Measurements from ENCODE around the gene FAAP100.

FAAP100 gene

DNA sequence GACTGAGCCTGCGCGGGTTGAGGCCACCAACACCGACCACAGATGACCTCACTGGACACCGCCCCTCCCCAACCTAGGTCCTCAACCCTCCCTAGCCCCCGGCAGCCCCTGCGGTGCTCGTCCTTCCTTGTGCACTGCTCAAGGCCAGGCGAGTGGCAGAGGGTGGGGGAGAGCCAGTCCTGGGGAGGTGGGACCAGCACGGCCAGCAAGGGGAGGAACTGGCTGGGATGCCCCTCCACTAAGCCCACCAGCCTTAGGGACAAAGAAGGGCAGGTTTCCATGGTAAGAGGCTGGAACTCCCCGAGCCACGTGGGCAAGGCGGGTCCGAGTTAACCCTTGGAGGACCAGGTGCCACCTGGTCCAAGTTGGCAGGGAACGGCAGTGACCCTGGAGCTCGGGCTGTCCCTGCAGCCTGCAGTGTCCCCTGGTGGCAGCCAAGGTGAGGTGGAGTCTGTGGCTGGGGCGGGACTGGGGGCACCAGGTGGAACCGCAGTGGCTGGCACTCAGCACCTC lies 14.8 kb downstream of the FAAP100 start:
- no peak for DNase-seq (ENCODE audit: extremely low read depth, low read depth)
- TF ChIP-seq, protein P1, sequence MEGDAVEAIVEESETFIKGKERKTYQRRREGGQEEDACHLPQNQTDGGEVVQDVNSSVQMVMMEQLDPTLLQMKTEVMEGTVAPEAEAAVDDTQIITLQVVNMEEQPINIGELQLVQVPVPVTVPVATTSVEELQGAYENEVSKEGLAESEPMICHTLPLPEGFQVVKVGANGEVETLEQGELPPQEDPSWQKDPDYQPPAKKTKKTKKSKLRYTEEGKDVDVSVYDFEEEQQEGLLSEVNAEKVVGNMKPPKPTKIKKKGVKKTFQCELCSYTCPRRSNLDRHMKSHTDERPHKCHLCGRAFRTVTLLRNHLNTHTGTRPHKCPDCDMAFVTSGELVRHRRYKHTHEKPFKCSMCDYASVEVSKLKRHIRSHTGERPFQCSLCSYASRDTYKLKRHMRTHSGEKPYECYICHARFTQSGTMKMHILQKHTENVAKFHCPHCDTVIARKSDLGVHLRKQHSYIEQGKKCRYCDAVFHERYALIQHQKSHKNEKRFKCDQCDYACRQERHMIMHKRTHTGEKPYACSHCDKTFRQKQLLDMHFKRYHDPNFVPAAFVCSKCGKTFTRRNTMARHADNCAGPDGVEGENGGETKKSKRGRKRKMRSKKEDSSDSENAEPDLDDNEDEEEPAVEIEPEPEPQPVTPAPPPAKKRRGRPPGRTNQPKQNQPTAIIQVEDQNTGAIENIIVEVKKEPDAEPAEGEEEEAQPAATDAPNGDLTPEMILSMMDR (IDR thresholded peaks at IDR 0.05; ENCODE audit: low read depth, low read length) = peak; percentile 52

- DNase-seq (ENCODE audit: extremely low read depth, low read depth) = no peak
- TF ChIP-seq, protein P1 (IDR thresholded peaks at IDR 0.05; ENCODE audit: low read depth, low read length) = no peak
Observed at GRCh38 chr17:81536299-81537290, 15.6 kb downstream of the FAAP100 start.

DNA sequence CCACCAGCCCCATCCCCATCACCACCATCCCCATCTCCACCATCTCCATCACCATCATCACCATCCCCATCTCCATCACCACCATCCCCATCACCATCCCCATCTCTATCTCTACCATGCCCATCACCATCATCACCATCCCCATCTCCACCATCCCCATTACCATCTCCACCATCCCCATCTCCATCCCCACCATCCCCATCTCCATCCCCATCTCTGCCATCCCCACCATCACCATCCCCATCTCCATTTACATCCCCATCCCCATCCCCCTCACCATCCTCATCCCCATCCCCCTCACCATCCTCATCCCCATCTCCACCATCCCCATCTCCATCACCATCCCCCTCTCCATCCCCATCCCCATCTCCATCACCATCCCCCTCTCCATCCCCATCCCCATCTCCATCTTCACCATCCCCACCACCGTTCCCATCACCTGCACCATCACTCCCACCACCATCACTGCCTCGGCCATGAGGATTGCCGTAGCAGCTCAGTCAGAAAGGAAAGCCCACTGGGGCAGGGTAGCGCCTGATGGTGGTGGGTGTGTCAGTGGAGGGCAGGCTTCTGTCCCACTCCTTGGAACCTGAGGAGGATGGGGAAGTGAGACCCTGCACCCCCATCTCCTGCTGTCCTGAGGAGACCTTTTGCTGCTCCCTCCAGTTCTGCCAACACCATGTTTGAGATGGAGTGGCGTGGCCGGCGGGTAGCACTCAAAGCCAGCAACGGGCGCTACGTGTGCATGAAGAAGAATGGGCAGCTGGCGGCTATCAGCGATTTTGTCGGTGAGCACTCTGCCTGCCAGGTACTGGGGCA lies 16.5 kb downstream of the FAAP100 start:
- TF ChIP-seq, protein P1 (IDR thresholded peaks at IDR 0.05; ENCODE audit: low read depth, low read length) = no peak
- DNase-seq (ENCODE audit: extremely low read depth, low read depth) = no peak

DNA sequence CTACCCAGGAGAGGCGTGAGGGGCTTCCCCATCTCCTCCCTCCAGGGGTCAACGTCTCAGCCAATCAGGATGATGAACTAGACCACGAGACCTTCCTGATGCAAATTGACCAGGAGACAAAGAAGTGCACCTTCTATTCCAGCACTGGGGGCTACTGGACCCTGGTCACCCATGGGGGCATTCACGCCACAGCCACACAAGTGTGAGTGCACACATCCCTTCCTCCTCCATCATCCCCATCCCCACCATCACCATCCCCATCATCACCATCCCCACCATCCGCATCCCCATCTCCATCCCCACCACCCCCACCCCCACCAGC lies 17.2 kb downstream of the FAAP100 start:
- DNase-seq (ENCODE audit: extremely low read depth, low read depth) = no peak
- TF ChIP-seq, protein P1 (IDR thresholded peaks at IDR 0.05; ENCODE audit: low read depth, low read length) = no peak

DNA sequence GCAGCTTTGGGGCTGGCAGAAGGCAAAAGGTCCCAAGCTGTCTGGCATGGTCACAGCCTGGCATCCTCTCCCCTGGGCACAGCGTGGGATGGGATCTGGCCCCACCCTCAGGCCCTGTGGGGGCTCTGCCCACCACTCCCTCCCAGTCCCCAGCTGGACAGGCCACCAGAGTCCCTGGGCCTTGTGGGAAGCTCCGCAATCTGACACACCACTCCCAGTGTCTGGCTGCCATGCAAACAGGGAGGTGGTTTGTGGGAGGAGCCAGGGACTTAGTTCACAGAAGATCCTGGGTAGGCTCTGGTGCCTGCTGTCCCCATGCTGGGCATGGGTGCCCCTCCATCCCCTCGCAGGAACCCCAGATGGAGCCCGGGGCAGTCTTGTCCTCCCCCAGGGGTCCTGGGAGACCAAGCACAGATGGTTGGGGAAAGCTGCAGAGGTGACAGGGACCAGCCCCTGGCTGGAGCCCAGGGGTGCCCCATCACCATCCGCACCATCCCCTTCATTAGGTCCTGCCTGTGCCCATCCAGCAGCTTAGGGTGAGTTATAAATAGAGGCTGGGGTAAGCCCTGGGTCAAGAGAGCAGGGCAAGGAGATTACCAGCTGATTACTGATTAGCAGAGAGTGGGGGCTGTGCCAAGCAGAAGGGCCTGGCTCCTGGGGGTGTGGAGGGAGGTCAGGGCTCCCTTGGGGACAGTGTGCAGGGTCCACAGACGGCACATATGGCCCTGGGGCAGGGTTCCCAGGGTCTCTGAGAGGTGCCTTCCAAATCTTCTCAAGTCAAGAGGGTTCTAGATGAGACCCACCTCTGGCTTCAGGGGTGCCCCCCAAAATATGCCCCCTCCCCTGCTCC lies 17.8 kb downstream of the FAAP100 start:
- TF ChIP-seq, protein P1 (IDR thresholded peaks at IDR 0.05; ENCODE audit: low read depth, low read length) = no peak
- DNase-seq (ENCODE audit: extremely low read depth, low read depth) = no peak

DNA sequence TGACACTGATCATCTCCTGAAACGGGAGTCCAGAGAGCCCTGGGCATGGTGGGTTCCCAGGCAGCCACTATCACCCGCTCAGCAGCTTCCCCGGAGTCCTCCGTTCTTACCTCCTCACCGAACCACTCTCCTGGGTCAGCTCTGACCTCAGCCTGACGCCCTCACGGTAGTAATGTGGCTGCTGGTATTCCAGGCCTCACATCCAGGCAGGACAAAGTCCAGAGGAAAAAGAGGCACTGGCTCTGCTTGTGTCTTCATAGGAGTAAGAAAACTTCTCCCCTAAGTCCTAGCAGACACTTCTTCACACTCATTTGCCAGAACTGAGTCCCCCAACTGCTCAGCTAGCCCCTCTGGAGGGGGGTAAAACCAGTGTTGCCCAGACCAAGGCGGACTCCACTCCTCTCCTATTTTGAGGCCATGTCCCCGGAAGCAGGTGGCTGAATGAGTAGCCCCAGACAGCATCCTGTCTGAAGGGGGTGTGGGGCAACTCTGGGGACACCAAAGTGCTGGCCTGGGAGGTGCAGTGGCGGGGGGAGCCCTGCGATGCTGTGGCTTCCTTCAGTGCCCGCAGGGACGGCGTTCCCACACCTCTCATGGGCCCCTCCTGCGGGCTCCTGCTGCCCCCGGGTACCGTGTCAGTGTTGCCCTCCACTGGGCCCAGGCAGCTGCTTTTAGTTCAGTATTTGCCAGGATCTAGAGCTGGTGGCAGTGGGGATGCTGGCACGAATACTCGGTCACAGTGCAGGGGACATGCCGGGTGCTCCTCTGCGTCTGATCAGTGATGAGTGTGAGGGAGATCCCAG lies 18.6 kb downstream of the FAAP100 start:
- TF ChIP-seq, protein P1 (IDR thresholded peaks at IDR 0.05; ENCODE audit: low read depth, low read length) = no peak
- no peak for DNase-seq (ENCODE audit: extremely low read depth, low read depth)
